GM23248 (cell line): ENCODE results near the gene LHCGR.

Source experiments
- EZH2 ChIP-seq: fragments of 200-600 bp; sonication (generic); IDR thresholded peaks from 2 replicates; pipeline ENCODE4 v1.6.1; 2018; ENCODE audit warnings: antibody characterized with exemption, mild to moderate bottlenecking; ENCODE audit not compliant: insufficient read depth, poor library complexity, severe bottlenecking
- EZH2phosphoT487 ChIP-seq: fragments of 200-600 bp; sonication (generic); IDR thresholded peaks from 2 replicates; pipeline ENCODE4 v1.6.1; 2018; ENCODE audit warnings: antibody characterized with exemption, moderate library complexity, mild to moderate bottlenecking, low read depth; ENCODE audit not compliant: insufficient read depth

DNA sequence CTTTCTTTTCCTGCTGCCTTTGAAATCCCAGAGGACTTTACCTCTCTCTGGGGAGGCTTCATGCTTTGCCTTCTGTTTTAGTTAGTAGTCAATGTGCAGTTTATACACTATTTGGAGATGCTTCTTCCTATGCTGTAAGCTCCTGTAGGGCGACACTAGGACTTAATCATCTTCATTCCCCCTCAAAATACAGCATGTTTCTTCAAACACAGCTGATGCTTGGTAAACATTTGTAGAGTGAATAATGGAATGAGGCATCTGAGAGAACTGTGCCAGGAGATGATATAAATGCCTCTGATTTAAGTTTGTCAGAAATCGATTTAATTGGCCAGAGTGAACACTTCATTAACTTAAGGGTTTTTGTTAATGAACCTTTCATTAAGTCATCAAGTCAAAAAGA lies 43.4 kb downstream of the LHCGR start:
- no peak for TF ChIP-seq EZH2phosphoT487
- TF ChIP-seq EZH2 = no peak
